NCI-H748 treated with DMSO at 0.1 percent for 48 hours (cell line): ENCODE measurements around the gene TYROBP.

Source experiments
- DNase-seq: peaks from one replicate; lab custom pipeline; 2025; lab: John Stamatoyannopoulos, UW

The TYROBP gene

GRCh38 chr19:35870124-35870736 is 37.9 kb downstream of the TYROBP start:
- DNase-seq = peak; percentile 77

GRCh38 chr19:35869327-35870123 is 38.6 kb downstream of the TYROBP start:
- DNase-seq = peak; percentile 99

- DNase-seq = no peak
Observed at GRCh38 chr19:35868823-35869326, 39.2 kb downstream of the TYROBP start.

GRCh38 chr19:35868172-35868822 is 39.8 kb downstream of the TYROBP start, which contains the start of gene APLP1:
TSS of gene APLP1 (plus strand) at chr19:35868574. CDS start at chr19:35868637, 63 bp downstream.
- DNase-seq = peak; percentile 69

GRCh38 chr19:35863018-35863417 is 45.1 kb downstream of the TYROBP start:
- no peak for DNase-seq

- no peak for DNase-seq
Observed at GRCh38 chr19:35862528-35862927, 45.6 kb downstream of the TYROBP start.

GRCh38 chr19:35861640-35862160 is 46.4 kb downstream of the TYROBP start:
- DNase-seq = no peak

GRCh38 chr19:35860818-35861639 is 47.1 kb downstream of the TYROBP start:
- DNase-seq = no peak

- DNase-seq = no peak
Observed at GRCh38 chr19:35860436-35860817, 47.7 kb downstream of the TYROBP start.

- no peak for DNase-seq
Observed at GRCh38 chr19:35859414-35859813, 48.7 kb downstream of the TYROBP start.

GRCh38 chr19:35858311-35858710 is 49.8 kb downstream of the TYROBP start:
- no peak for DNase-seq

GRCh38 chr19:35856546-35857149 is 51.4 kb downstream of the TYROBP start, which contains the start of gene KIRREL2:
TSS of gene KIRREL2 (plus strand) at chr19:35856911. CDS start at chr19:35857120, 209 bp downstream.
- DNase-seq = no peak
